OCI-LY1 (cell line): Measurements from ENCODE around the gene C3orf18.

Experiments used
- H2AFZ ChIP-seq: fragments of 200-600 bp; sonication (generic), shearing (Covaris generic); 2 replicates; pipeline ENCODE4 v1.6.0; 2014; ENCODE audit warnings: antibody characterized with exemption, mild to moderate bottlenecking, low read length
- H3F3A ChIP-seq: fragments of 200-600 bp; sonication (generic), shearing (Covaris generic); 2 replicates; pipeline ENCODE4 v1.6.0; 2014; ENCODE audit warnings: mild to moderate bottlenecking, antibody characterized with exemption, low read length, moderate library complexity; ENCODE audit not compliant: insufficient read depth
- H3K27ac ChIP-seq: fragments of 200-600 bp; sonication (generic); 2 replicates; pipeline ENCODE4 v1.5.1; 2014; ENCODE audit warnings: low read length, mixed run types, mild to moderate bottlenecking, low read depth; ENCODE audit not compliant: poor library complexity, severe bottlenecking
- H3K27me3 ChIP-seq: fragments of 200-600 bp; sonication (generic); 2 replicates; pipeline ENCODE4 v1.6.0; 2014; ENCODE audit warnings: antibody characterized with exemption, mild to moderate bottlenecking, low read length, moderate library complexity; ENCODE audit not compliant: insufficient read depth
- H3K36me3 ChIP-seq: fragments of 200-600 bp; sonication (generic); 2 replicates; pipeline ENCODE4 v1.6.1; 2014; ENCODE audit warnings: mild to moderate bottlenecking, antibody characterized with exemption, low read length, moderate library complexity, mixed read lengths; ENCODE audit not compliant: insufficient read depth
- H3K4me1 ChIP-seq: fragments of 200-600 bp; sonication (generic); 2 replicates; pipeline ENCODE4 v1.5.1; 2014; ENCODE audit warnings: mild to moderate bottlenecking, low read length, moderate library complexity; ENCODE audit not compliant: insufficient read depth, severe bottlenecking
- H3K4me2 ChIP-seq: fragments of 200-600 bp; sonication (generic), shearing (Covaris generic); 2 replicates; pipeline ENCODE4 v1.6.1; 2014; ENCODE audit warnings: low read length
- H3K4me3 ChIP-seq: fragments of 200-600 bp; sonication (generic); 2 replicates; pipeline ENCODE4 v1.5.1; 2014; ENCODE audit warnings: low read length, low read depth, mild to moderate bottlenecking, mixed read lengths; ENCODE audit not compliant: poor library complexity, severe bottlenecking
- H3K79me2 ChIP-seq: fragments of 200-600 bp; shearing (Covaris generic); 2 replicates; pipeline ENCODE4 v1.6.1; 2016; ENCODE audit warnings: mixed run types, low read length, mixed read lengths; ENCODE audit not compliant: insufficient read depth
- H3K9ac ChIP-seq: fragments of 200-600 bp; sonication (generic), shearing (Covaris generic); 2 replicates; pipeline ENCODE4 v1.6.1; 2014; ENCODE audit warnings: mild to moderate bottlenecking, low read length, mixed read lengths
- H3K9me2 ChIP-seq: fragments of 200-600 bp; sonication (generic), shearing (Covaris generic); 2 replicates; pipeline ENCODE4 v1.6.1; 2014; ENCODE audit warnings: low read depth, mild to moderate bottlenecking, low read length, mixed read lengths
- H3K9me3 ChIP-seq: fragments of 200-600 bp; shearing (Covaris generic); 2 replicates; pipeline ENCODE4 v1.6.1; 2014; ENCODE audit warnings: low read length, mixed read lengths
- H4K20me1 ChIP-seq: fragments of 200-600 bp; sonication (generic), shearing (Covaris generic); 2 replicates; pipeline ENCODE4 v1.6.0; 2016; ENCODE audit warnings: mild to moderate bottlenecking, low read length; ENCODE audit not compliant: insufficient read depth
- CTCF ChIP-seq: fragments of 200-600 bp; sonication (generic), shearing (Covaris generic); IDR thresholded peaks from 2 replicates; pipeline ENCODE4 v1.5.1; 2017; ENCODE audit warnings: mild to moderate bottlenecking, antibody characterized with exemption, low read length, moderate library complexity, mixed read lengths
- EZH2 ChIP-seq: fragments of 200-600 bp; sonication (generic), shearing (Covaris generic); IDR thresholded peaks from 2 replicates; pipeline ENCODE4 v1.8.0; 2017; ENCODE audit warnings: borderline replicate concordance, mixed run types, mild to moderate bottlenecking, antibody characterized with exemption, low read length, moderate library complexity, mixed read lengths

C3orf18 gene

GRCh38 chr3:50567011-50567385 is 549 bp downstream of the C3orf18 start:
- Histone ChIP-seq H3K4me2 (peak overlapping the region; percentile 89), H3K27ac (no peak overlapping the region), H3K27me3 (no peaks in the 10 kb centered on the region; the same call in 1 of the 2 replicates), H3K79me2 (no peaks in the 10 kb centered on the region), H4K20me1 (no peaks in the 10 kb centered on the region), H3K9ac (peak overlapping the region; percentile 60), H3K36me3 (no peaks in the 10 kb centered on the region), H3K9me2 (no peaks in the 10 kb centered on the region), H3K4me3 (peak overlapping the region; percentile 60), H3K4me1 (peaks cover 29% of the 10 kb centered on the region), H3F3A (no peaks in the 10 kb centered on the region), H2AFZ (no peak overlapping the region), H3K9me3 (no peaks in the 10 kb centered on the region)
- TF ChIP-seq EZH2: no peak
- no peak for TF ChIP-seq CTCF

- no peak overlapping the region for H3K9ac ChIP-seq
- no peaks in the 10 kb centered on the region; the same call in 1 of the 2 replicates for H3K27me3 ChIP-seq
- H3K4me3 ChIP-seq: no peak overlapping the region
- no peaks in the 10 kb centered on the region for H3K79me2 ChIP-seq
- no peaks in the 10 kb centered on the region for H3F3A ChIP-seq
- H3K36me3 ChIP-seq: no peaks in the 10 kb centered on the region
- TF ChIP-seq CTCF: no peak
- no peak for TF ChIP-seq EZH2
- H2AFZ ChIP-seq: no peak overlapping the region
- H3K4me1 ChIP-seq: peaks cover 20% of the 10 kb centered on the region
- no peaks in the 10 kb centered on the region for H4K20me1 ChIP-seq
- H3K9me2 ChIP-seq: no peaks in the 10 kb centered on the region
- no peak overlapping the region for H3K27ac ChIP-seq
- H3K4me2 ChIP-seq: no peak overlapping the region
- H3K9me3 ChIP-seq: no peaks in the 10 kb centered on the region
Observed at GRCh38 chr3:50564321-50564720, 3.2 kb downstream of the C3orf18 start.

GRCh38 chr3:50563867-50564266 is 3.7 kb downstream of the C3orf18 start:
- H3F3A ChIP-seq: no peaks in the 10 kb centered on the region
- no peak overlapping the region for H3K4me2 ChIP-seq
- H3K9ac ChIP-seq: no peak overlapping the region
- H3K9me3 ChIP-seq: no peaks in the 10 kb centered on the region
- TF ChIP-seq EZH2 (no peak), CTCF (no peak)
- H4K20me1 ChIP-seq: no peaks in the 10 kb centered on the region
- H3K9me2 ChIP-seq: no peaks in the 10 kb centered on the region
- H3K4me3 ChIP-seq: no peak overlapping the region
- H2AFZ ChIP-seq: no peak overlapping the region
- peaks cover 20% of the 10 kb centered on the region for H3K4me1 ChIP-seq
- no peaks in the 10 kb centered on the region for H3K36me3 ChIP-seq
- no peaks in the 10 kb centered on the region; the same call in 1 of the 2 replicates for H3K27me3 ChIP-seq
- H3K79me2 ChIP-seq: no peaks in the 10 kb centered on the region
- no peak overlapping the region for H3K27ac ChIP-seq
